Middle frontal gyrus (tissue), 1 donor: ENCODE measurements around the gene CSNK1G1.
A peak's percentile ranks its signal among the peaks of the same experiment; 100 is the strongest.

Experiments
- DNase-seq: peaks from one replicate; pipeline ENCODE4 v3.0.0-alpha.2; 2015; ENCODE audit warnings: low spot score; ENCODE audit errors: extremely low spot score

CSNK1G1 gene

DNA sequence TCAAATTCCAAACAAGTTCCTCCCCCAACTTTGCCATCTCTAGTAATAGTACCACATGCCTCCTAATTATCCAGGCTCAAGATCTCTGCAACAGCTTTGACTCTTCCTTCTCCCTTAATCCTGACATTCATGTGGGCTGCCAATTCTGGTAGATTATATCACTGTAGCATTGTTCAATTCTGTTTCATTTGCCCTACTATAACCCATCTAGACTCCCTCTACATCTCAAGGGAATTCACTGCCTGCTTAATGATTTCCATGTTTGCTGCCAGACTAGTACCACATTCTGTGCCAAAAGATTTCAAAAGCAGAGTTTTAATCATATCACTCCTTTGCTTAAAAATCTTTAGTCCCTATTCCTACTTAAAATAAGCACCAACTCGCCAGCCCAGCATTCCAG is 158.5 kb downstream of the CSNK1G1 start:
- no peak for DNase-seq

DNA sequence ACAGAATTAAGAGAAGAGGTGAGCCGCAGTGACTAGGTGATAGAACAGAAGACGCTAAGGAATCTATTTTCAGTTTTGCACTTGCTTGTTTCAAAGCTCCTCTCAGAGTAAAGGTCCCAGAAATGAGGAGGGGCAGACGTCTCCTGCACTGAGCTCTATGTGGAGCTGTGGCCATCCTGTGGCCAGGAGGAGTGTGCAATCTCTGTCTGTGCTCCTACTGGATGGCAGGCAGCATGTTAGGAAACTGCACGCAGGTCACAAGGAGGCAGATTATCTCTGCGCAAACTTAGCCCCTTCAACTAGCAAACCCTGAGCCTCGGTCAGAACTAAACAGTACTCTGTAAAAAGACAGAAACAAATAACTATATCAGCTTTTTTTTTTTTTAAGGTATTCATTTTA is 162.0 kb downstream of the CSNK1G1 start:
- DNase-seq, result no peak

DNA sequence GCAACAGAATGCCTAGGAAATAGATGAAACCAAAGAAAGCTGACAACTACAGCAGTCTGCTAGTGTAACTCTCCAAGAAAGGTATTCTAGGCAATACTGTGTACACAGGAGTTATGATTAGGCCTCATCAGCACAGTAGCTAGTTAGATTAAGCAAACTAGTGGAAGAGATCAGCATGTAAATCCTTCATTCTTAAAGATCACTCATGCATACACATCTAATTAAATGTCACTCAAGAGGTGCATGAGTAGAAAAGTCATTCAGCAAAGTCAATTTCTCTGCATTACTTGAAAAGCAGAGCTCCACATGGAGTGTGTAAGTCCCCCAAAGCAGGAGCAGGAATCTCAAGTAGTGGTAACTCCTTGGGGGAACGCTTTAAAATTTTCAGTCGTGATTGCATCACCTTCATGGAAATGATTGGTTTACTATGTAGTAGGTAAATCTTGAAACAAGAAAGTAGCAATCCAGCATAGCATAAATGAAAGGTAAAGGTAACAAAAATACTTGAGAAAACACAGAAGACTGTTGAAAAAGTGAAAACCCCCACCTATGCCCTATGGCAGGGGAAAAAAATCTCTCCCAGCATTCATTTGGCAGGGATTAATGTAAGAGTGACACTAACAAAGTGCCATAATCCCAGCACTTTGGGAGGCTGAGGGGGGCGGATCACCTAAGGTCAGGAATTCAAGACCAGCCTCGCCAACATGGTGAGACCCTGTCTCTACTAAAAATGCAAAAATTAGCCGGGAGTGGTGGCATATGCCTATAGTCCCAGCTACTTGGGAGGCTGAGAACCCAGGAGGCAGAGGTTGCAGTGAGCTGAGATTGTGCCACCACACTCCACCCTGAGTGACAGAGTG is 163.8 kb downstream of the CSNK1G1 start:
- DNase-seq, result no peak

DNA sequence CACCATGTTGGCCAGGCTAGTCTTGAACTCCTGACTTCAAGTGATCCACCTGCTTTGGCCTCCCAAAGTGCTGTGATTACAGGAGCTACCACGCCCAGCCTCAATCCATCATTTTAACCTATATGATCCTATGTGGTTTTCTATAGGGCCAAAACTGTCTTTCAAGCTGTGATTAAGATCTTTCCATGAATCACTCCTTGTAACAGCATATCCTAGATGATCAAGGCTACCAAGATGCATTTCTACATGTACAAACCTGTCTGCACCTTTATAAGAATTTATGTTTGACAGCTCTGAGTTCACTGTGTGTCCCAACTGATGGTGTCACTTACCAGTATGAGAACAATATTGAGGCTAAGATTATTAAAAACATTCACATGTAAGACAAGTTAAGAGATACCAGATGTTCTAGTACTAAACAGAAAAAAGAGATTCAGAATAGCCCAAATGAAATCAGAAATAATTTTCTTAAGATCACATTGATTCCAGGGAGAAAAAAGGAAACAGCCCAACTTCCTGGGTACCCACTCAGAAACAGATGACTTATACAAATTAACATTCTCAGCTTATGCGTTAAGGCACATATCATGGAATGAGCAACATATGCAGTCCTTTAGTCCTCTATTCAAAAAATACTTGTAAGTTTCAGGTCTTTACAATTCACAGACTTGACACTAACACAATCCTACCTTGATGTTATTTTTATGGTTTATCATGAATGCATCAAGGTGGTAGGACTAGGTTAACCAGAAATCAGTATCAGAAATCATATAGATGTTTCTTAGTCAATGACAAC is 168.4 kb downstream of the CSNK1G1 start:
- DNase-seq, result no peak

DNA sequence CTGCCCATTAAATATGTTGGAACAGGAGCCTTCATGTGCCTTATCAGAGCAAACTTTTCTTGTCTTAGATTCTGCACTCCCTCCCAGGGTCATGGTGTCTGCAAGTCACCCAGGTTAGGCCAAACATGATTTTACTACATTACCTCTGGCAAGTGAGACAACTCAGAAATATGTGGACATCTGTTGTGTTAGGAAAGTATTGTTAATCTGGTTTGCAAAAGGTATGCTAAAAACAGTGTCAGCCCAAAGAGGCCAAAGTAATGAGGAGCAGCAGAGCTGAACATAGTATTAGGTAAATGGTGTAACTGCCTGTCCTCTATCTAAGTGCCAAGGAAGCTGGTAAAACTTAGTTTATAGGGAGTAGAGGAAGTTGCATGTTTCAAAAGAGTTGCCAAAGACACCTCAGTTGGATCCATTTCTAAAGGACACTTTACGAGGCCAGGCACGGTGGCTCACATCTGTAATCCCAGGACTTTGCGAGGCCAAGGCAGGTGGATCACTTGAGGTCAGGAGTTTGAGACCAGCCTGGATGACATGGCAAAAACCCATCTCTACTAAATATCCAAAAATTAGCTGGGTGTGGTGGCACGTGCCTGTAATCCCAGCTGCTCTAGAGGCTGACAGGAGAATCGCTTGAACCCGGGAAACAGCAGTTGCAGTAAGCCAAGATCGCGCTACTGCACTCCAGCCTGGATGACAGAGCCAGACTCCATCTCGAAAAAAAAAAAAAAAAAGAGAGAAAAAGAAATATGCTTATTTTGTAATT is 170.6 kb downstream of the CSNK1G1 start:
- DNase-seq, result no peak

DNA sequence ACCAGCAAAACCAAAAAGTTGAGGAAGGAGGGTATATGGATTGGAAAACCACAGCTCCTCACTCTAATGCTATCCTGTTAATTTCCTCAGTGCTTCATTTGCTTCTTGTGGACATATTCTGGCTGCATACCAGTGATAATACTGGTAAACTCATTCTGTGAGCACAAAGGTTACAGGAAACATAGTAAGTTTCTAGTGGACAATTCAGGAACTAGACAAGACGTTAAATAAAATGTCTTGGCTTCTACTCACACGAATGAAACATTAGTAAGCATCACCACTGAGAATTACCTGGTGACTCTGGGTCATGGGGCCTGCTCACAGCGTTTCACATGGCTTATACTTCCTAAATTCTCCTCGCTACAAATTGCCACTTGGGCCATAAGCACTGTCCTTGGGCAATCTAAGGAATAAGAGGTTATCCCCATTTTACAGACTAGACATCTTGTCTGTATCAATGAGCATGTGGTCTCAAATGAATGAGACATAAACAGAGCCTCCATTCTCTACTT is 173.1 kb downstream of the CSNK1G1 start:
- no peak for DNase-seq

DNA sequence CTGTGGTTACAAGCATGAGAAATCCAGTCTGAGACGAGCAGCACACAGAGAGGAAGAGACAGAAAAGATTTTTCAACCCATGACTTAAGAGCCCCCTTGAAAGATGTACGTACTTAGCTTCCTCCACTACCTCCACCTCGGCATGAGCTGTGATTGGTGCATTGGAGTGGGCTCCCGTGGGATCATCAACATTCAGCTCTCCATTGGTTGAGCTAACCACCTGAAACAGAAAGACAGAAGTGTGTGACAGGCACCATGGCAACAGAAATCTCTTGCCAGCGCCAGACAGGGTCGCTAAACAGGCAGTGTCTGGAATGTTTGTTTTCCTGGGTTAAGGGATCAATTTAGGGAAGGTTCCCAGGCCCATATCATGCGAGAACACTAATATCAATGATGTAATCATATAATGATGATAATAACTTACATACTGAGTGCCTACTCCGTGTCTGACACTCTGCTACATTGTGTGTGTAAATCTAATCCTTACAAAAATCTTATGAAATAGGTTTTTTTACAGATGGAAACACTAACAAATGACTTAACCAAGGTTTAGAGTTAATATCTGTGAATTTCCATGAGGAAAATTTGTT is 175.6 kb downstream of the CSNK1G1 start:
- DNase-seq, result peak; percentile 22

DNA sequence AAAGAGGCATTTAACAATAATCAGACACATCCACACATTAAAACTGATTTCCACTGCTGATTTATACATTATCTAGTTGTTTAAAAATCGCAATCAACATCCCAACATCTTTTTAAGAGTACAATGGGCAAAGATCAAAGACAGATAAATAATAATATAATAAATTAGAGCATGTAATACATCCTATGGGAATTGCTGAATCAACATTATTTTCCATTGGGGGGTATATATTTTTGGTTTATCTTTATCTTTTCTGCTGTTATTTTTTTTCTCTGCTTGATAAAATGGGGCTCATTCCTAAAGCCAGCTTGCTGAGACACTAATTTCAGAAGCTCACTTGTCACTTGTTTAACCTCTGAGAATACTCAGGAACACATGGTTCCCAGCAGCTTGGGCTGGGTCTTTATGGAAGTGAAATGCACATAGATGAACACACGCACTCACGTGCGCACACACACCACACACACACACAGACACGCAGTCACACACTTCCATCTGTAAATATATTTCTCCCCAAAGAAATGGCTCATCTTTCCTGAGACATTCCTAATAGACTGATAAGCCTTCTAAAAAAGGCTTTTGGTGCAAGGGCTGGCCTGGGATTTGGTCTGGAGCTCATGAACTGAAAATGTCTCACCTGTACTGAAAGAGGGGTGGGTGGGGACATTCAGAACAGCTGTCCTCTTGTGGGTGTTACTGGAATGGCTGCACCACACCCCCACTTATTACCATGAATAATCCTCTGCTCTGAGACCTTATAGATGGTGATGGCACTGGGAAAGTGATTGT is 189.7 kb downstream of the CSNK1G1 start:
- no peak for DNase-seq

DNA sequence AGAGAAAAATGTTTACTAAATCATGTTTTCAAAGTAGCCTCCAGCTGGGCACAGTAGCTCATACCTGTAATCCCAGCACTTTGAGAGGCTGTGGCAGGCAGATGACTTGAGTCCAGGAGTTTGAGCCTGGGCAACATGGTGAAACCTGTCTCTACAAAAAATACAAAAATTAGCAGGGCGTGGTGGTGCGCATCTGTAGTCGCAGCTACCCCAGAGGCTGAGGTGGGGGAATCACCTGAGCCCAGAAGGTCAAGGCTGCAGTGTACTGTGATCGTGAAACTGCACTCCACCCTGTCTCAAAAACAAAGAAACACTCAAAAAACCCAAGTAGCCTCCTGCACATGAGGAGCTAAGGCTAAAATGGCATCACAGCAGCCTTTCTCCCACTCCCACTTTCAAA is 191.5 kb downstream of the CSNK1G1 start:
- DNase-seq, result no peak

DNA sequence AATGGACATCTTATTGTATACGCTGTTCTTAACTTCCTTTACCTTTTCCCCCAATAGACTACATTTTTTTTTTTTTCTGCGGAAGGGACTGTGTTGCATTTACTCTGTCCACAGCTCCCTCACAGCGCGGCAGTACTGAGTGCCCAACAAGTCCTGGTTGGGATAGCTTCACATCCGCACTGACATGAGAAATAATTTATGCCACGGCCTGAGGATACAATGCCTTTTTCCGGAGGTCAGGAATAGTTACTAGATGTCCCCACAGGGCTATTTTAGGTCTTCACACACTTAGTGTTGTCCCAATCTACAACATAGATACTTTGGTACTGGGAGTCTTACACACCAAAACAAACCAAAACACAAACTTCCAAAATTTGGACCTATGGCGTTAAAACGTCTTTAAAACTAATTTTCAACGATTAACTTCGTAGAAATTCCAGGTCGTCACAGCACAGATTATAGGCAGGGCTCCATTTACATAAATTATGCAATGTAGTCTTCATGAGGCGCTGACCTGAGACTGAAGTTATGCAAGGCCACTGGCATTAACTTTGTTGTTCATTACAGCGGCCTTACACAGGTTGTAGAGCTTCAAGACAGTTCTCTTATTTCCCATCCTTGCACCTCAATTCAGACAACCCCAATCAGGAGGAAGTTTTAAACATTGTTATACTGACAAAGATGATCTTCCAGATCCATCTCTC is 192.2 kb downstream of the CSNK1G1 start:
- no peak for DNase-seq

DNA sequence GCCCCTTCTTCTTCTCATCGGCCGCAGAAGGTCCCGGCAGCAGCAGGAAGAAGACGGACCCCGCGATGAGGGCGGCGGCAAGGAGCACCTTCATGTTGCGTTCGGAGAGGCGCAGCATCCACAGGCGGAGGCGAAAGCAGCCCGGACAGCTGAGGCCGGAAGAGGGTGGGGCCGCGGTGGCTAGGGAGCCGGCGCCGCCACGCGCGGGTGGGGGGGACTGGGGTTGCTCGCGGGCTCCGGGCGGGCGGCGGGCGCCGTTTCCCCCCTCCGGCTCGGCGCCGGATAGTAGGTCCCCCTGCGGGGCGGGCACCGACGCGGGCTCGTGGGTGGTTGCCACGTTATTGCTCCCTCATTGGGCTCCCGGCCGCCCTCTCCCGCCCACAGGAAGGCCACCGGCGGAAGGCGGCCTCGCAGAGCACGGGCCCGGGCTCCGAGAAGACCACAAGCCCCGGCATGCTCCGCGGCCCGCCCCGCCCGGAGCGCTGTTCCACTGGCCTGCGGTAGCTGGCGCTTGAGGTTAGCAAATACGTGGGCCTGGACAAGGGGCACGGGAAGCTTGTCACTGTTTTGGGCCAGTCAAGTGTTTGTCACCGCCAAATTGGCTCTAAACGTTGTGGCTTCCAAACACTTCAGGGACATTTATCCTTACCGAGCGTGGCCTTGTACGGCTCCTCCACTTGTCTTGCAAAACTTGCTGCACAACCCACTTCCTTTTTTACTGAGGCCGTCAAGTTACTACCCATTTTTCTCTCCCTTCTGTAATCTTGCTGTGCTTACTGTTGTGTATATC is 192.9 kb downstream of the CSNK1G1 start, which contains the start of gene PPIB:
TSS of gene PPIB (minus strand) at position 154 of the 790 bp plus-strand sequence. CDS start at position 118, 36 bp downstream.
- DNase-seq, result peak; percentile 93

DNA sequence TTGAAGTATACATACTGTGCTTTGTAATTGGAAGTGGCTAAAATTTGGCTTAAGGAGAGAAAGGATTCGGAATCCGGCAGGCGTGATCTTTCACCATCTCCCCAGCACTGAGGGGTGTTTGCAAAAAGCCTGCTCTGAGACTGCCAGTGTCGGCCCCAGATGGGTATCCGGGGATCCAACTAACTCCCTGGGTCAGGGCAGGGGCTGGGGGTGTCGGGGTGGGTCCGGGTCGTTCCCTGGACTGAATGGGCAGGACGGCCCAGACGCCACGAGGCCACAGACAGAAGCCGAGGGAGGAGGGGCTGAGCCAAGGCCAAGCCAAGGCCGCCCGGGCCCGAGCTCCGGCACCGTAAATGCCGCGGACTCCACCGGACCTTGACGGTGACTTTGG is 193.5 kb downstream of the CSNK1G1 start:
- no peak for DNase-seq

DNA sequence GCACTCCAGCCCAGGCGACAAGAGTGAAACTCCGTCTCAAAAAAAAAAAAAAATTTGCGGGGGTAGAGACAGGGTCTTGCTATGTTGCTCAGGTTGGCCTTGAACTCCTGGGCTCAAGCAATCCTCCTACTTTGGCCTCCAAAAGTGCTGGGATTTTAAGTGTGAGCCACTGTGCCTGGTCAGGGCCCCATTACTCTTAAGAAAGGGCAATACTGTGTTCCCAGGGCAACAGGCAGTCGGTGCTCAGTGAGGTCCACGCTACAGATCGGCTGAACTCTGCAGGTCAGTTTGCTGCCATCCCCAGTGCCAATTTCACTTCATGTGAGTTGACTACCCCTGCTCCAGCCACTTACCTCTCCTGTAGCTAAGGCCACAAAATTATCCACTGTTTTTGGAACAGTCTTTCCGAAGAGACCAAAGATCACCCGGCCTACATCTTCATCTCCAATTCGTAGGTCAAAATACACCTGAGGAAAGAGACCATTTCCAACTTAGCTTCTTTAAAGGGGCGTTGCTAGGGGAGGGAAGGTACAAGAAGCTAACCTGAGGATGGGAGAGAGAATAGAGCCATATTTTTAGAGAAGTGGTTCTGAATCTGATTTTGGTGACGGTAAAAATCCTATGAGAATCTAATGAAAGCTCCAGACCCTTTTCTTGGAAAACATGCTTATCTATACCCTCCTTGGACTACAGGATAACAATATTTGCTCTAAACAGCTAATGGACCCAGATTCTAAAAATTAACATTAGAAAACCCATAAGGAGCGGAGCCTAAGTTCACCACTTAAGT is 194.1 kb downstream of the CSNK1G1 start:
- no peak for DNase-seq

DNA sequence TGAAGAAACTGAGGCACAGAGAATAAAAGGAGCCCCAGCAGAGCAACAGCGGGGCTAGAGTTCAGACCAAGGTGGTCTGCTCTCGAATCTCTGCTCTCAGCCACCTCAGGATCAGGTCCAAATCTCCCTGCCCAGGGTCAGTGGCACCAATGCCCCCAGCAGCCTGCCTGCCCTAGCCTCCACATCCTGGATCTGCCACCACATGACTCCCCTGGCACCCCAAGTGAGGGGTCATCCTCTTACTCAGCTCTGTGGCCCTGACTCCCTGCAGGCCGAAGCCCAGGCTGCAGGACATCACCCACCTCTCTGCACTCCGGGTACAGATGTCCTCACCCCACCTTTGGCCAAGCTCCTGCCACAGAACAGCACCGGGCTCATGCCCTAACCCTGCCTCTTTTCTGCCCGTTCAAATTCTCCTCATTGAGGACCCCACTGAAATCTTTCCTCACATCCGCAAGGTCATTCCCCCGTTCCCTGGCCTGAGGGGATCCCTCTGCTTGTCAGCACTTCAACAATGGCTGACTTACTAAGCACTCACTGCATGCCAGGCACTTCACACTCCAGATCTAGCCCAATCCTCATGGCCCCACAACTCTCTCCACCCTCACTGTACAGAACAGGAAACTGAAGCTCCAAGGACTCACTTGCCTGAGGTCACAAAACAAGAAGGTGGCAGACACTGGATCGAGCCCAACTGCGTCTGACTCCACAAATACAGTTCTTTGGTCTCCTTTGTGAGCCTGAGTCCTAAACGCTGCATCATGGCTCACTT is 197.4 kb downstream of the CSNK1G1 start:
- no peak for DNase-seq

DNA sequence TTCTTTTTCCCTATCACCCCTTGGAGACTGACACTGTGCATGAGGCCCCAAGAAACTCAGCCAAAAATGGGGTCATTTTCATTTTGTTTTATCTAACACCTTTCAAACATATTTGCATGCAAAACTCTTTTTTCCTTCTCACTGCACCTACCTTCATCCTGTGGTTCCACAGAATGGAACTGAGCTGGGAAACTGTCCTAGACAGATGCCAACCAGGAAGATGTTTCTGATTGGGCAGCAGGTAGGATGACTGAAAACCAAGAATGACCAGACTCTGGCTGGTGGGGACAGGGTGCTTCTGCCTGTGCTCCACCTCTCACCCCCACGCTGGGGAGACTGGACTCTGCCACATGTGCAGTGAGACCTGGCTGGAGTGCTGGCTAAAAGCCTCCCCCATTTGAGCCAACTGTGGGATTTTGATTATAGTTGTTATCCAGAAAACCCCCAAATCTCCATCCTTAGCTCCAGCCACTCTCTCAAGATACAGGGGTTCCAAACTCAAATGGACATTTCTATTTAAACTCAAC is 198.3 kb downstream of the CSNK1G1 start:
- DNase-seq, result no peak

DNA sequence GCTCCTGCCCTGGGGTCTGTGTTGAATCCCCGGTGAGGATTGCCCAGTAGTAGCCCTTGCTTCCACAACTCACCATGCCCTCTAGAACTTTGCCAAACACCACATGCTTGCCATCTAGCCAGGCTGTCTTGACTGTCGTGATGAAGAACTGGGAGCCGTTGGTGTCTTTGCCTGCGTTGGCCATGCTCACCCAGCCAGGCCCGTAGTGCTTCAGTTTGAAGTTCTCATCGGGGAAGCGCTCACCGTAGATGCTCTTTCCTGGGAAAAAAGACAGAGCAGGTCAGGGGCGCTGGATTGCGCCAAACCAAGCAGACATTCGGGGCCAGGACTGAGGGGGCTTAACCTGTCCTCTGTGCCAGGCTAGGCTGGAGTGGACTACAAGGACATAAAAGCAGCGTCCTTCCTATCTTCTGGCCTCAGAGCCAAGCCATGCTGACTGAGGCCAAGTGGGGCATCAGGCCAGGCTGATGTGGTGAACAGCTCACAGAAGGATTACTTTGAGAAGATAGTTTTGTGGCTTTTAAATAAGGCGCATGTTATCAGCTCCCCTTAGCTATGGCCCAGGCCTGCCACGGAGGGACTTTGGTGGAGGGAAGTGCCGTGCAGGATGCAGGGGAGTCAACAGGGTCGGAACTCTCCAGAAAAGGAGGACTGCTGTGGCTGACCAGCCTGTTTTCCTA is 199.2 kb downstream of the CSNK1G1 start:
- no peak for DNase-seq
